Stimulated activated CD8-positive, alpha-beta memory T cell treated with anti-CD3 and anti-CD28 coated beads, Interleukin-15, amount 100 ng/mL, for 24 hours (primary cell): ENCODE measurements around the gene ANKRD11.
"Not testable (repeated sequence)": the region's sequence is repeated elsewhere in the genome, so short reads cannot be mapped to it uniquely, and the experiment has no call there.

ENCODE experiments used
- DNase-seq: peaks from one replicate; pipeline ENCODE4 v3.0.0-alpha.2; 2020; ENCODE audit warnings: low read depth

ANKRD11 gene

DNA sequence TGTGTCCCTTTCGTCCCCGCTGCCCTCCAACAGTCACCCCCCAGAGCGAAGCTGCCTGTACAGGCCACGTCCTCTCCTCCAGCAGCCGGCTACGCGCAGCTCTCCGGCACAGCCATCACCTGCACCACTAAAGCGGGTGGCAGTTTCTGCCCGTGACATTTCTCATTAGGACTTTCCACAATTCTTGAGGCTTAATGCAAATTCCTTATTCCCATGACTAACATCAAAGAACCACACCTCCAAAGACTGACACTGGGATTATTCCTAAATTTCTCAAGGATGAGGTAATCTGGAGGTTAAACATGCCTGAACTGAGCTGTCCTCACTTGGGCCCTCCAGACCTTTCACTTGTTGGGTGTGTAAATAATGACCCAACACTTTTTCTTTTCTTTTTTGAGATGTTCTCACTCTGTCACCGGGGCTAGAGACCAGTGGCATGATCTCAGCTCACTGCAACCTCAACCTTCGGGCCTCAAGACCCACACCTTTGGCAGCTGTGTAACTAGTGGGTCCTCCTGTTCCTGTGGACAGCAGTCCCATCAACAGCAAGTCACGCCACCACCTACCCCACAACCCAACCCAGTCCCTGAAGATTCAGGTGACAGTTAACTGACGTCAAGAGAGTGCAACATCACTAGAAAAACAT, 11.7 kb downstream of the ANKRD11 start:
- no peak for DNase-seq

- DNase-seq, result no peak
Measured at GRCh38 chr16:89476811-89477261, 13.5 kb downstream of the ANKRD11 start.

- no peak for DNase-seq
Measured at GRCh38 chr16:89476379-89476778, 14.0 kb downstream of the ANKRD11 start.

DNA sequence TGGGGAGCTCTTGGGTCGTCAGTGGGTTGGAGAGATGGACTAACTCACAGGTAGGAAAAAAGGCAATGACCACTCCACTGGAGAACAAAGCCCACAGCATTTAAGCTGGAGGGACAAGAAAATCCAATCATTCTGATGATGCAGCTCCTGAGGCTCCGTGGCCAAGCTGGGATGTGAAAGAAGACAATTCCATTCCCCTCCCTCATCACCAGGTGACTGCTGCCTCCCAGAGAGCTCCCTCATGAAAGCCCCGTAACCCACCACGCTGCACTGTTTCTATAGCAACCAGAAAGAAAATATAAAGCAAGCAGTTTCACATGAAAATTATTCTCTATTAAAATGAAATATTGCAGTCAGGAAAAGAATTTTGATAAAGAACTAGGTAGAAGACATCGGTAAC, 15.2 kb downstream of the ANKRD11 start:
- no peak for DNase-seq

- no peak for DNase-seq
Measured at GRCh38 chr16:89473791-89474414, 16.5 kb downstream of the ANKRD11 start.

GRCh38 chr16:89473136-89473712, 17.1 kb downstream of the ANKRD11 start:
- no peak for DNase-seq

GRCh38 chr16:89472711-89473075, 17.7 kb downstream of the ANKRD11 start:
- DNase-seq, result no peak

- DNase-seq, result no peak
Measured at GRCh38 chr16:89467382-89467781, 23.0 kb downstream of the ANKRD11 start.

DNA sequence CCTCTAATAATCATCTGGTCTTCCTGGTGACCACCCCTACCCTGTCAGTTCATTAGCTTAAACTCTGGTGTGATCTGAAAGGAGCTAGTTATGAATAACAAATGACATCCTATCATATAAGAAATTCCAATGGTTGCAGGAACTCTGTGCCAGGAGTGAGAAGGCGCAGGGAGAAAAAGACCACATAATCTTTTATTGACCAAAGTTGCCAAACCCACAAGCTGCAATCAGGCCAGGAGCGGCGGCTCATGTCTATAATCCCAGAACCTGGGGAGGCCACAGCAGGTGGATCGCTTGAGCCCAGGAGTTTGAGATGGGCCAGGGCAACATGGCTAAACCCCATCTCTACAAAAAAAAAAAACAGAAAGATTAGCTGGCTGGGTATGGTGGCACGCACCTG, 23.4 kb downstream of the ANKRD11 start:
- DNase-seq, result no peak

- DNase-seq, result not testable (repeated sequence)
Measured at GRCh38 chr16:89463312-89463711, 27.0 kb downstream of the ANKRD11 start.

DNA sequence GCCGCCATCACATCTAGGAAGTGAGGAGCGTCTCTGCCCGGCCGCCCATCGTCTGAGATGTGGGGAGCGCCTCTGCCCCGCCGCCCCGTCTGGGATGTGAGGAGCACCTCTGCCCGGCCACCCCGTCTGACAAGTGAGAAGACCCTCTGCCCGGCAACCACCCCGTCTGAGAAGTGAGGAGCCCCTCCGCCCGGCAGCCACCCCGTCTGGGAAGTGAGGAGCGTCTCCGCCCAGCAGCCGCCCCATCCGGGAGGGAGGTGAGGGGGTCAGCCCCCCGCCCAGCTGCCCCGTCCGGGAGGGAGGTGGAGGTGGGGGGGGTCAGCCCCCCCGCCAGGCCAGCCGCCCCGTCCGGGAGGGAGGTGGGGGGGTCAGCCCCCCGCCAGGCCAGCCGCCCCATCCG, 27.7 kb downstream of the ANKRD11 start:
- not testable (repeated sequence) for DNase-seq

DNA sequence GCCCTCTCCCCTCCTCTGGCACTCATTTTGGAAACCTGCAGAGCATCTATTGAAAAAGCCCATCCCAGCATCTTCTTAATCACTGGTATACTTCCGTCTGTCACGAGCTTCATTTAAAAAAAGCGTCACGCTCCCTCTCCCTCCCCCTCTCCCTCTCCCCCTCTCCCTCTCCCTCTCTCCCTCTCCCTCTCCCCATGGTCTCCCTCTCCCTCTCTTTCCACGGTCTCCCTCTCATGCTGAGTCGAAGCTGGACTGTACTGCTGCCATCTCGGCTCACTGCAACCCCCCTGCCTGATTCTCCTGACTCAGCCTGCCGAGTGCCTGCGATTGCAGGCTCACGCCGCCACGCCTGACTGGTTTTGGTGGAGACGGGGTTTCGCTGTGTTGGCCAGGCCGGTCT, 28.5 kb downstream of the ANKRD11 start:
- DNase-seq, result not testable (repeated sequence)

DNA sequence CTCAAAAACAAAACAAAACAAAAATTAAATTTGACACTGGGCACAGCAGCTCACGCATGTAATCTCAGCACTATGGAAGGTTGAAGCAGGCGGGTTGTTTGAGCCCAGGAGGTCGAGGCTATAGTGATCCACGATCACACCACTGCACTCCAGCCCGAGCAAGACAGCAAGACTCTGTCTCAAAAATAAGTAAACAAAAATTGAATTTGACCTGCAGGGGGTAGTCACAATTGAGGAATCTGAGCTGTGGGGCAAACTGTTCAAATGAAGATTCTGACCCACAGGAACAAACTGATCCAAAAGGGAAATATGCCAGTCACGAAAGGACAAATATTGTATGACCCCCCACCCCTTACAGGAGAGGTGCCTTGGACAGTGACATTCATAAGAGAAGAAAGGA, 29.8 kb downstream of the ANKRD11 start:
- DNase-seq, result no peak

GRCh38 chr16:89458967-89459366, 31.4 kb downstream of the ANKRD11 start:
- no peak for DNase-seq

DNA sequence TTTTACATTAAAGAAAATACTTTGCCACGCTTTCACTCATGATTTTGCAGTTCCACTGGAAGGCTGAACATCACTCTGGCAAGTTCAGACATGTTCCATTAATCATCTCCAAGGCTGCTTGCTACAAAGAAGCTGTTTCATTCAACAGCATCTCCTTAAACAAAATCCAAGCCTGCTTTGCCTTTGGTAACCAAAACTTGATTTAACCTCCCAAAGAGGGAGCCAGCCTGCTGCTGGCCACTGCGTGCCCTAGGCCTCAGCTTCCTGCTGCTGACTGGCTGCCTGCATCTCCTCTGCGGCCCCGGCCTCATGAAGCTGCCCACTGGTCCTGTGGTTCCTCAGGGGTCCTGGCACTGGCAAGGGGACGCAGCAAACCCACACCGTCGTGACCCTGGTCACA, 31.8 kb downstream of the ANKRD11 start:
- DNase-seq, result no peak

- DNase-seq, result no peak
Measured at GRCh38 chr16:89456419-89456959, 33.9 kb downstream of the ANKRD11 start.

DNA sequence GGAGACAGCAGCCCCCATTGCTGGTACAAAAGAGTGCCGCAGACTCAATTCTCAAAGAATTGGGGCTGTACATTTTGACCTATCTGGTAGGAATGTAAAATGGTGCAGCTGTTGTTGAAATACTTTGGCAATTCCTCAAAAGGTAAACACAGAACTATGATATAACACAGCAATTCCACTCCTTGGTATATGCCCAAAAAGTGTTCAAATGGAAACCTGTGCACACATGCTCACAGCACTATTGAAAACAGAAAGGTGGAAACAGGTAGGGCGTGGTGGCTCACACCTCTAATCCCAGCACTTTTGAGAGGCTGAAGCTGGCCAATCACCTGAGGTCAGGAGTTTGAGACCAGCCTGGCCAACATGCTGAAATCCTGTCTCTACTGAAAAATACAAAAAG, 34.7 kb downstream of the ANKRD11 start:
- no peak for DNase-seq

GRCh38 chr16:89455178-89455577, 35.2 kb downstream of the ANKRD11 start:
- DNase-seq, result no peak

DNA sequence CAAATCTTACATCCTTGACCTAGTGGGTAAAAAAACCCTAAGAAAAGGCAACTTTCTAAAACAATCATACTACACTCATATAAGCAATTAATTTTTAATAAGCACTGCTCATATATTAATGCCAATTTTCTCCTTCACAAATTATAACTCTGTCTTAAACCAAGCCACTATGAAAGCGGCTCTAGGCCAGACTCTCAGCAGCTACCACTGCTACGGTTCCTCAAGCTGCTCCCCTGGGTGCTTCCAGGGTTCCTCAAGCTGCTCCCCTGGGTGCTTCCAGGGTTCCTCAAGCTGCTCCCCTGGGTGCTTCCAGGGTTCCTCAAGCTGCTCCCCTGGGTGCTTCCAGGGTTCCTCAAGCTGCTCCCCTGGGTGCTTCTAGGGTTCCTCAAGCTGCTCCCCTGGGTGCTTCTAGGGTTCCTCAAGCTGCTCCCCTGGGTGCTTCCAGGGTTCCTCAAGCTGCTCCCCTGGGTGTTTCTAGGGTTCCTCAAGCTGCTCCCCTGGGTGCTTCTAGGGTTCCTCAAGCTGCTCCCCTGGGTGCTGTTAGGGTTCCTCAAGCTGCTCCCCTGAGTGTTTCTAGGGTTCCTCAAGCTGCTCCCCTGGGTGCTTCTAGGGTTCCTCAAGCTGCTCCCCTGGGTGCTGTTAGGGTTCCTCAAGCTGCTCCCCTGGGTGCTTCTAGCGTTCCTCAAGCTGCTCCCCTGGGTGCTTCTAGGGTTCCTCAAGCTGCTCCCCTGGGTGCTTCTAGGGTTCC, 35.8 kb downstream of the ANKRD11 start:
- DNase-seq, result not testable (repeated sequence)

DNA sequence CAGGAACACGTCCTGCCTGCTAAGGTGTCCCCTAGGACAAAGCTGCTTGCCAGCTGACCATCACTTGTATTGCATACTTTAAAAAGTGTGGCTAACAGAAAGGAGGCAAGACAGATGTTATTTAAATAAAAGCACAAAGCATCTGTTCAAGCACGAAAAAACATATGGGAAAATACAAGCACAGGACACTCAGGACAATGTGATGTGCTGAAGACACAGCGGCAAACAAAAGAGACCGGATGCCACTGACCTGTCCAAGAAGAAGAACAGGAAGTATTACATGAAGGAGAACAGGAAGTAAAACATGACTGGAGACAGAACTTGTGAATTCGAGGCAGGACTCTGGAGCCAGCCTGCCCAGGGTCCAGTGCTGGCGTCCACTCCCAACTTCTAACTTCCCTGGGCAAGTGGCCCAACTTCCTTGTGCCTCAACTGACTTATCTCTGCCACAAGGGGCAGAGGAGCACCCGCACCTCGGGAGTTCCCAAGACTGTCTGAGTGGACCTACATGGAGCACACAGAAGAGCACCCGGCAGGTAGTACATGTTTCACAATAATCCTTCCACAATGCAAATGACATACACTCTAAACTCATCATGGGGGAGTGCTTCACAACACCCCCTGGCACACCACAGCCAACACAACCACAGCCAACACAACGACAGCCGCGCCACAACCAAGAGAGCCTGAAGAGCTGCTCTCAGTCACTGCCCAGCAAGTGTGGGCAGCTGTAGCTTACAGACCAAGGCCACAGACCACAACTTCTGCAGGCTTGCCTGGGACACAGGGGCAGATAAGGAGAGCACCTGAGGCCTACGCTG, 36.6 kb downstream of the ANKRD11 start:
- no peak for DNase-seq

- no peak for DNase-seq
Measured at GRCh38 chr16:89452925-89453324, 37.4 kb downstream of the ANKRD11 start.

DNA sequence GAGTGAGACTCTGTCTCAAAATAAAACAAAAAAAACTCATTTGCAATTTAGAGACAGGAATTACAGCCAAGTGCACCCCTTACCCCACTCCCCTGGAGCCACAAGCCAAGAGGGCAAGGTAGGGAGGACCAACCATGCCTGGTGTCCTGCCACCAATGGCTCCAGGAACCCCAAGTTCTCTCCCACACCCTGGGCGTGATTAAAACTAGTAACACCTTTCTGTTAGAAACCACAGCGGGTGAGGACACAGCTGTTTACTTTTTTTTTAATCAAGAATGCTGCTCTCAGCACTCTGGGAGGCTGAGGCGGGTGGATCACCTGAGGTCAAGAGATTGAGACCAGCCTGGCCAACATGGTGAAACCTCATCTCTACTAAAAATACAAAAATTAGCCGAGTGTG, 38.1 kb downstream of the ANKRD11 start:
- no peak for DNase-seq
